HL-60 (cell line): ENCODE results near the gene LINGO1.

ENCODE experiments used
- DNase-seq, 2 experiments: peaks; one replicate each; pipeline ENCODE4 v3.0.0-alpha.2; 2010 to 2020; ENCODE audit warnings: low read depth in 1 of 2, low spot score in 1 of 2
- H3K27ac ChIP-seq: fragments of 250-450 bp; sonication (Bioruptor Pico); replicated peaks from 2 replicates; pipeline ENCODE4 v1.5.1; 2020; ENCODE audit warnings: mild to moderate bottlenecking, moderate library complexity
- H3K27me3 ChIP-seq: fragments of 250-450 bp; sonication (Bioruptor Pico); 2 replicates; pipeline ENCODE4 v1.5.1; 2021; ENCODE audit warnings: mild to moderate bottlenecking, moderate library complexity; ENCODE audit not compliant: insufficient read depth, poor library complexity, severe bottlenecking
- H3K4me3 ChIP-seq: replicated peaks from 2 replicates; pipeline ENCODE4 v1.5.1; 2011; ENCODE audit warnings: mild to moderate bottlenecking, control low read depth, low read length; ENCODE audit not compliant: insufficient read depth
- GABPA ChIP-seq: IDR thresholded peaks from 2 replicates; pipeline ENCODE4 v1.6.1; 2012; ENCODE audit warnings: low read depth
- POLR2AphosphoS5 ChIP-seq: IDR thresholded peaks from 2 replicates; pipeline ENCODE4 v1.6.1; 2012; ENCODE audit warnings: low read depth
- SPI1 ChIP-seq: IDR thresholded peaks from 2 replicates; pipeline ENCODE4 v1.6.1; 2012; ENCODE audit warnings: low read depth, mild to moderate bottlenecking, borderline replicate concordance
- TF ChIP-seq, protein P1 (sequence below): IDR thresholded peaks from one replicate; pipeline ENCODE4 v1.5.1; 2011; ENCODE audit warnings: low read length, control low read depth, inconsistent platforms; ENCODE audit not compliant: insufficient read depth
- TF ChIP-seq, protein P2 (sequence below): IDR thresholded peaks from 2 replicates; pipeline ENCODE4 v1.6.1; 2012; ENCODE audit warnings: low read depth; ENCODE audit not compliant: insufficient replicate concordance

The LINGO1 gene

DNA sequence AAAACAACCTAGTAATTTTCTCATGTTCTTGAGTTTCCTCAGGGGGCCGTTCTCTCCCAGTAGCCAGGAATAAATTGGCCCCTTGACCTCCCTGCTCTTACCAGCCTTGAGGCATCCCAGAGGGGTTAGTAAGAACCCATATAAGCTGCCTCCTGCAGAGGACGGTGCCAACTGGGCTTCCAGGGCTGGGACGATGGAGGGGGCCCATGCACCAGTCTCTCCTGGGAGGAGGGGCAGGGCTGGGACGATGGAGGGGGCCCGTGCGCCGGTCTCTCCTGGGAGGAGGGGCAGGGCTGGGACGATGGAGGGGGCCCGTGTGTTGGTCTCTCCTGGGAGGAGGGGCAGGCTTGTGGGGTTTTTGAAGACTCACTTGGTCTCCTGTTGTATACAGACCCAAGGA is 22.0 kb downstream of the LINGO1 start:
- no peaks in the 10 kb centered on the region for H3K27me3 ChIP-seq
- no peak for TF ChIP-seq POLR2AphosphoS5
- no peak for TF ChIP-seq GABPA
- TF ChIP-seq, protein P1, sequence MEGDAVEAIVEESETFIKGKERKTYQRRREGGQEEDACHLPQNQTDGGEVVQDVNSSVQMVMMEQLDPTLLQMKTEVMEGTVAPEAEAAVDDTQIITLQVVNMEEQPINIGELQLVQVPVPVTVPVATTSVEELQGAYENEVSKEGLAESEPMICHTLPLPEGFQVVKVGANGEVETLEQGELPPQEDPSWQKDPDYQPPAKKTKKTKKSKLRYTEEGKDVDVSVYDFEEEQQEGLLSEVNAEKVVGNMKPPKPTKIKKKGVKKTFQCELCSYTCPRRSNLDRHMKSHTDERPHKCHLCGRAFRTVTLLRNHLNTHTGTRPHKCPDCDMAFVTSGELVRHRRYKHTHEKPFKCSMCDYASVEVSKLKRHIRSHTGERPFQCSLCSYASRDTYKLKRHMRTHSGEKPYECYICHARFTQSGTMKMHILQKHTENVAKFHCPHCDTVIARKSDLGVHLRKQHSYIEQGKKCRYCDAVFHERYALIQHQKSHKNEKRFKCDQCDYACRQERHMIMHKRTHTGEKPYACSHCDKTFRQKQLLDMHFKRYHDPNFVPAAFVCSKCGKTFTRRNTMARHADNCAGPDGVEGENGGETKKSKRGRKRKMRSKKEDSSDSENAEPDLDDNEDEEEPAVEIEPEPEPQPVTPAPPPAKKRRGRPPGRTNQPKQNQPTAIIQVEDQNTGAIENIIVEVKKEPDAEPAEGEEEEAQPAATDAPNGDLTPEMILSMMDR, result no peak
- TF ChIP-seq, protein P2, sequence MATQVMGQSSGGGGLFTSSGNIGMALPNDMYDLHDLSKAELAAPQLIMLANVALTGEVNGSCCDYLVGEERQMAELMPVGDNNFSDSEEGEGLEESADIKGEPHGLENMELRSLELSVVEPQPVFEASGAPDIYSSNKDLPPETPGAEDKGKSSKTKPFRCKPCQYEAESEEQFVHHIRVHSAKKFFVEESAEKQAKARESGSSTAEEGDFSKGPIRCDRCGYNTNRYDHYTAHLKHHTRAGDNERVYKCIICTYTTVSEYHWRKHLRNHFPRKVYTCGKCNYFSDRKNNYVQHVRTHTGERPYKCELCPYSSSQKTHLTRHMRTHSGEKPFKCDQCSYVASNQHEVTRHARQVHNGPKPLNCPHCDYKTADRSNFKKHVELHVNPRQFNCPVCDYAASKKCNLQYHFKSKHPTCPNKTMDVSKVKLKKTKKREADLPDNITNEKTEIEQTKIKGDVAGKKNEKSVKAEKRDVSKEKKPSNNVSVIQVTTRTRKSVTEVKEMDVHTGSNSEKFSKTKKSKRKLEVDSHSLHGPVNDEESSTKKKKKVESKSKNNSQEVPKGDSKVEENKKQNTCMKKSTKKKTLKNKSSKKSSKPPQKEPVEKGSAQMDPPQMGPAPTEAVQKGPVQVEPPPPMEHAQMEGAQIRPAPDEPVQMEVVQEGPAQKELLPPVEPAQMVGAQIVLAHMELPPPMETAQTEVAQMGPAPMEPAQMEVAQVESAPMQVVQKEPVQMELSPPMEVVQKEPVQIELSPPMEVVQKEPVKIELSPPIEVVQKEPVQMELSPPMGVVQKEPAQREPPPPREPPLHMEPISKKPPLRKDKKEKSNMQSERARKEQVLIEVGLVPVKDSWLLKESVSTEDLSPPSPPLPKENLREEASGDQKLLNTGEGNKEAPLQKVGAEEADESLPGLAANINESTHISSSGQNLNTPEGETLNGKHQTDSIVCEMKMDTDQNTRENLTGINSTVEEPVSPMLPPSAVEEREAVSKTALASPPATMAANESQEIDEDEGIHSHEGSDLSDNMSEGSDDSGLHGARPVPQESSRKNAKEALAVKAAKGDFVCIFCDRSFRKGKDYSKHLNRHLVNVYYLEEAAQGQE, result no peak
- TF ChIP-seq SPI1, result no peak
- no peak for DNase-seq
- no peak overlapping the region for H3K4me3 ChIP-seq
- H3K27ac ChIP-seq, result no peak overlapping the region

DNA sequence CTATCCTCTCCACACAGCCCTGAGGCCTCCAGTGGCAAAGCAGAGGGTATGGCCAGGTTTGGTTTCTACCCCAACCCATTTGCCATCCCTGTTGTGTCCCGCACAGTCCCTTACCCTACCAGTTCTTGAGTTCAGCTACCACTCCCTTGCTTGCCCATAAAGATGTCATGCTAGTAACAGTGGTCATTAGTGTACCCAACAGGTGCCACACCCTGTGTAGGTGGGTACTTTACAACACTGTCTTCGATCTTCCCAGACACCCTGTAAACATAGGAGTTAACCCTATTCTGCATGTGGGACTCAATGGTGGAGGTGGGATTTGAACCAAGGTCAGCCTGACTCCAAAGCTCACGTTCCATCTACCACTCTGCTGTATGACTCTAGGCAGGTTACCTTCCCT is 23.2 kb downstream of the LINGO1 start:
- Histone ChIP-seq H3K27me3 (no peaks in the 10 kb centered on the region), H3K27ac (no peak overlapping the region), H3K4me3 (no peak overlapping the region)
- TF ChIP-seq GABPA, result no peak
- no peak for TF ChIP-seq SPI1
- TF ChIP-seq, protein P2, result no peak
- no peak for TF ChIP-seq POLR2AphosphoS5
- TF ChIP-seq, protein P1, result no peak
- DNase-seq, result no peak

DNA sequence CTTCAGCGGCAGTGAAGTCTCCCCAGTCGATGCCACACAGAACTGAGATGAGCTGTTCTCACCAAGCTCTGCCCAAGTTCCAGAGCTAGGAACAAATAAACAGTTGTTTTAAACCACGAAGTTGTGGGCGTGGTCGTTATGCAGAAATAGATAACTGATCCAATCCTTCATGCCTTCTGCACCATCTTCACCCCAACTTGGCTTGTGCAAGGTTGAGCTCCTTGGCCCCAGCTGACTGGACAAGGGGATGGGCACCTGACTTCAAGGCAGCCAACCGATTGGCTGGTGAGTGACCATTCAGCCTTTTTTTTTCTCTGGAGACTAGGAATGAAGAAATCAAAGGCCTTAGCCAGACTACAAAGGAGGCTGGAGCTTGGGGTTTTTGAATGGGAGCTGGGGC is 23.9 kb downstream of the LINGO1 start:
- Histone ChIP-seq H3K4me3 (no peak overlapping the region), H3K27me3 (no peaks in the 10 kb centered on the region), H3K27ac (no peak overlapping the region)
- DNase-seq, result no peak
- TF ChIP-seq POLR2AphosphoS5 (no peak), GABPA (no peak)

DNA sequence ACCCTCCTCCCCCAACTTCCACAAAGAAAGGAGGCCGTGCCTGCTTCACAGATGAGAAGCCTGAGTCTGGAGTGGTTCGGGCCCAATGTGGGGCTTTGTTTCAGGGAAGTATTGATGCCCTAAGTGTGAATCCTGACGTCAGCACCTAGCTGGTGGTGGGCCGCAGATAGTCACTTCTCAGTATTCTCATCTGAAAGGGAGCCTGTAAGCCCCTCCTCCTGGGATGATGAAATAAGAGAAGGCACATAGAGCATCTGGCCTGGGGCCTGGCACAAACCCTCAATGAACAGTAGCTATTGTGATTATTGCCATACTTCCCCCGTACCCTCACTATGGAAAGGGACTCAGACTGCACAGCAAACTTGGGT is 24.8 kb downstream of the LINGO1 start:
- no peak for TF ChIP-seq SPI1
- TF ChIP-seq, protein P2, result no peak
- TF ChIP-seq POLR2AphosphoS5, result no peak
- TF ChIP-seq, protein P1, result no peak
- TF ChIP-seq GABPA, result no peak
- H3K4me3 ChIP-seq, result no peak overlapping the region
- H3K27ac ChIP-seq, result no peak overlapping the region
- H3K27me3 ChIP-seq, result no peaks in the 10 kb centered on the region
- no peak for DNase-seq
